A673 (cell line): ENCODE data around the gene FAM177B.

ENCODE experiments used
- CTCF ChIP-seq: fragments of 300-800, 200-600 bp; sonication (generic); conservative IDR thresholded peaks from 2 replicates; pipeline ENCODE4 v1.5.1; 2017; ENCODE audit warnings: low read depth, mild to moderate bottlenecking, antibody characterized with exemption, low read length, moderate library complexity, mixed read lengths
- EZH2 ChIP-seq: fragments of 200-600 bp; sonication (generic); IDR thresholded peaks from 2 replicates; pipeline ENCODE4 v1.6.1; 2017; ENCODE audit warnings: borderline replicate concordance, low read depth, mild to moderate bottlenecking, mixed read lengths, antibody characterized with exemption, low read length; ENCODE audit not compliant: poor library complexity, severe bottlenecking

- no peak for TF ChIP-seq EZH2
- no peak for TF ChIP-seq CTCF
Observed at GRCh38 chr1:222711319-222712252, 25.4 kb upstream of the FAM177B start.
